SJSA1 (cell line): ENCODE data around the gene SFSWAP. TPM values are rescaled to one million over a fixed set of nuclear protein-coding genes. Genes with fewer than 3 reads are reported as not detected.
A peak's percentile ranks its signal among the peaks of the same experiment; 100 is the strongest.
"Not testable (repeated sequence)": the region's sequence is repeated elsewhere in the genome, so short reads cannot be mapped to it uniquely, and the experiment has no call there.

Experiments used
- DNase-seq, 2 experiments: peaks; one replicate each; pipeline ENCODE4 v3.0.0-alpha.2; 2015 to 2020; ENCODE audit warnings: low spot score in 2 of 2, low read depth in 1 of 2
- H3K27ac ChIP-seq: fragments of 250-450 bp; sonication (Bioruptor Pico); 2 replicates; pipeline ENCODE4 v1.5.1; 2020; ENCODE audit warnings: mild to moderate bottlenecking, moderate library complexity
- H3K27me3 ChIP-seq: fragments of 250-450 bp; sonication (Bioruptor Pico); replicated peaks from 2 replicates; pipeline ENCODE4 v1.5.1; 2020; ENCODE audit warnings: mild to moderate bottlenecking, moderate library complexity
- H3K36me3 ChIP-seq: fragments of 250-450 bp; sonication (Bioruptor Pico); 2 replicates; pipeline ENCODE4 v1.5.1; 2020; ENCODE audit warnings: mild to moderate bottlenecking
- H3K4me1 ChIP-seq: fragments of 250-450 bp; sonication (Bioruptor Pico); replicated peaks from 2 replicates; pipeline ENCODE4 v1.6.1; 2021; ENCODE audit warnings: mild to moderate bottlenecking
- H3K4me3 ChIP-seq: fragments of 250-450 bp; sonication (Bioruptor Pico); 2 replicates; pipeline ENCODE4 v1.5.1; 2020; ENCODE audit warnings: mild to moderate bottlenecking
- H3K9me3 ChIP-seq: fragments of 250-450 bp; sonication (Bioruptor Pico); replicated peaks from 2 replicates; pipeline ENCODE4 v1.5.1; 2020; ENCODE audit warnings: mild to moderate bottlenecking
- total RNA-seq: library from RNA; depleted of rRNA; stranded (reverse); fragments of >200 nt; shearing (Covaris generic); gene quantifications from 2 replicates; pipeline ENCODE4 v1.2.3, GENCODE V29; 2014

The SFSWAP gene
- total RNA-seq, 1 experiment from 2014 or later: 27.0 TPM

GRCh38 chr12:131738196-131738595 is 27.3 kb downstream of the SFSWAP start:
- Histone ChIP-seq H3K4me3 (no peak overlapping the region), H3K36me3 (peaks cover 72% of the 10 kb centered on the region), H3K9me3 (no peaks in the 10 kb centered on the region; the same call in 1 of the 2 replicates), H3K27me3 (no peaks in the 10 kb centered on the region), H3K27ac (no peak overlapping the region), H3K4me1 (peaks cover 8% of the 10 kb centered on the region)
- DNase-seq: no peak

DNA sequence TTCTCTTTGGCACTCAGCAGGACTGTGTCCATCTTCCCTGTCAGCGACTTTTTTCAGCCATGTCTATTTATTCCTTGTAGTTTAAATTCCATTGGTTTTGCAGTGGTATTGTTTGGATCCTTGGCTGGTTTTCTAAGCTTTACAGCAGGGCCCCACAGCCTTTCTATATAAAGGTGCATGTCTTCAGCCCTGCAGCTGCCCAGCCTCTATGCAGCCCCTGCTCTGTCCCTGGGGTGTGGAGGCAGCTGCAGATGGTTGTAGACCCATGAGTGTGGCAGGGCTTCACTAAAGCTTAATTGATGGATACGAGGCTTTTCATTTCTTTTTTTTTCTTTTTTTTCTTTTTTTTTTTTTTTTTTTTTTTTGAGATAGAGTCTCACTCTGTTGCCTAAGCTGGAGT is 29.7 kb downstream of the SFSWAP start:
- H3K4me1 ChIP-seq: peaks cover 8% of the 10 kb centered on the region
- H3K27ac ChIP-seq: no peak overlapping the region
- H3K27me3 ChIP-seq: no peaks in the 10 kb centered on the region
- DNase-seq: no peak
- peaks cover 16% of the 10 kb centered on the region for H3K9me3 ChIP-seq
- H3K4me3 ChIP-seq: no peak overlapping the region
- peaks cover 73% of the 10 kb centered on the region for H3K36me3 ChIP-seq

DNA sequence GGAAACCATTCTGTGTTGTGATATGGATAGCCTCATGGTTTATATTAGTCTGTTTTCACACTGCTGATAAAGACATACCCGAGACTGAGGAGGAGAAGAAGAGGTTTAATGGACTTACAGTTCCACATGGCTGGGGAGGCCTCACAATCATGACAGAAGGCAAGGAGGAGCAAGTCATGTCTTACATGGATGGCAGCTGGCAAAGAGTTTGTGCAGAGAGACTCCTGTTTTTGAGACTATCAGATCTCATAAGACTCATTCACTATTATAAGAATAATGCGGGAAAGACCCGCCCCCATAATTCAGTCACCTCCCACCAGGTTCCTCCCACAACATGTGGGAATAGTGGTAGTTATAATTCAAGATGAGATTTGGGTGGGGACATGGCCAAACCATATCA is 31.9 kb downstream of the SFSWAP start:
- not testable (repeated sequence) for H3K4me1 ChIP-seq, H3K4me3 ChIP-seq, H3K27me3 ChIP-seq, H3K27ac ChIP-seq, DNase-seq
- H3K36me3 ChIP-seq: peaks cover 84% of the 10 kb centered on the region
- peaks cover 16% of the 10 kb centered on the region for H3K9me3 ChIP-seq

GRCh38 chr12:131743410-131743809 is 32.5 kb downstream of the SFSWAP start:
- H3K27me3 ChIP-seq, H3K27ac ChIP-seq, H3K4me3 ChIP-seq, DNase-seq, H3K4me1 ChIP-seq: not testable (repeated sequence)
- peaks cover 16% of the 10 kb centered on the region for H3K9me3 ChIP-seq
- H3K36me3 ChIP-seq: peaks cover 81% of the 10 kb centered on the region

DNA sequence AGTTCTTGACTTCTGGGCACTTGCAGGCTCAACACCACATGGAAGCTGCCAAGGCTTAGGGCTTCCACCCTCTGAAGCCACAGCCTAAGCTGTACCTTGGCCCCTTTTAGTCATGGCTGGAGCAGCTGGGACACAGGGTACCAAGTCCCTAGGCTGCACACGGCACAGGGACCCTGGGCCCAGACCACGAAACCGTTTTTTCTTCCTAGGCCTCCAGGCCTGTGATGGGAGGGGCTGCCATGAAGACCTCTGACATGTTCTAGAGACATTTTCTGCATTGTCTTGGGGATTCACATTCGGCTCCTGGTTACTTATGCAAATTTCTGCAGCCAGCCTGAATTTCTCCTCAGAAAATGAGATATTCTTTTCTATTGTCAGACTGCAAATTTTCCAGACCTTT is 33.0 kb downstream of the SFSWAP start:
- peaks cover 84% of the 10 kb centered on the region for H3K36me3 ChIP-seq
- peaks cover 16% of the 10 kb centered on the region for H3K9me3 ChIP-seq
- not testable (repeated sequence) for H3K27me3 ChIP-seq, H3K4me1 ChIP-seq, H3K27ac ChIP-seq, DNase-seq, H3K4me3 ChIP-seq

- not testable (repeated sequence) for H3K4me3 ChIP-seq, H3K27me3 ChIP-seq, H3K4me1 ChIP-seq, DNase-seq, H3K27ac ChIP-seq
- Histone ChIP-seq H3K9me3 (peaks cover 16% of the 10 kb centered on the region), H3K36me3 (peaks cover 86% of the 10 kb centered on the region)
Measured at GRCh38 chr12:131744675-131745074, 33.8 kb downstream of the SFSWAP start.

GRCh38 chr12:131745706-131746105 is 34.8 kb downstream of the SFSWAP start:
- no peak overlapping the region for H3K4me3 ChIP-seq

DNA sequence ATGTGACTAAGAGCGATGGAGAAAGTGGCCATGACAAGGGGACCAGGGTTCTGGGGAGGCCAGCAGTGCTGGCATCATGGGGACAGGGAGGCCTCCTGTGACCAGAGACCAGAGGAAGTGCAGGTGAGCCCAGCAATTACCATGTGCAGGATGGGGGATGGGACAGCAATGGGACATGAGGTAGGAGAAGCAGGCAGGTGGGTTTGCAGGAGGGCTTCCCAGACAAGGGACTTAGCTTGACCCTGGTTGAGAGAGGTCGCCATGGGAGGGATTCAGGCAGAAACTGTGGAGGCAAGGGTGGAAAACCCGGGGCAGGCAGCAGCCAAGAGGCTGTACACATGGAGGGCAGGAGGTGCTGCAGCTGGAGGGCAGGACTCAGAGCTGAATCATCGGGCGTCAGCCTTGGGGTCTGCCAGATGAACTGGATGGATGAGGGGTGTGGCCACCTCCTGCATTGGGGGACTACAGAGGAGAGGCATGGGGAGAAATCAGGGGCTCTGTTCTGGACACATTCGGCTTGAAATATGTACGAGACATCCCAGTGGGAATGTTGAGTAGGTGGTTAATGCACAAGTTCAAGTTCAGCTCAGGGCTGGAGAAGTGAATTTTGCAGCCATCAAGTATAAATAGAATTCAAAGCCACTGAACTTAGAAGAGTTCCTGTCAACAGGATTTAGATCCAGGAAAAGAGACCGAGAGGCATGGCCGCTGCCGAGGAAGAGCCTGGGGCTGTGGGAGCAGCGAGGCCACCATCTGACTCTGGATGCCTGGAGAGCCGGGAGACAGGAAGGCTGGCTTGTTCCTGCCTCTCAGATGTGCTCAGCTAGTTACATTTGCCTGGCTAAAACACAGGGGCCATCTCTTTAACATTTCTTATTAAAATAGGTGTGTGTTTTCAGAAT is 36.6 kb downstream of the SFSWAP start:
- Histone ChIP-seq H3K4me1 (no peaks in the 10 kb centered on the region), H3K36me3 (peaks cover 85% of the 10 kb centered on the region), H3K27me3 (no peaks in the 10 kb centered on the region), H3K27ac (no peak overlapping the region), H3K4me3 (no peak overlapping the region), H3K9me3 (peaks cover 16% of the 10 kb centered on the region)
- peak in 1 of 2 experiments; percentile 36 for DNase-seq

More at GRCh38 chr12:131745706-131746105, 34.8 kb downstream of the SFSWAP start:
- Histone ChIP-seq H3K27me3 (no peaks in the 10 kb centered on the region), H3K36me3 (peaks cover 84% of the 10 kb centered on the region), H3K4me1 (no peaks in the 10 kb centered on the region), H3K27ac (no peak overlapping the region), H3K9me3 (peaks cover 16% of the 10 kb centered on the region)
- no peak for DNase-seq

DNA sequence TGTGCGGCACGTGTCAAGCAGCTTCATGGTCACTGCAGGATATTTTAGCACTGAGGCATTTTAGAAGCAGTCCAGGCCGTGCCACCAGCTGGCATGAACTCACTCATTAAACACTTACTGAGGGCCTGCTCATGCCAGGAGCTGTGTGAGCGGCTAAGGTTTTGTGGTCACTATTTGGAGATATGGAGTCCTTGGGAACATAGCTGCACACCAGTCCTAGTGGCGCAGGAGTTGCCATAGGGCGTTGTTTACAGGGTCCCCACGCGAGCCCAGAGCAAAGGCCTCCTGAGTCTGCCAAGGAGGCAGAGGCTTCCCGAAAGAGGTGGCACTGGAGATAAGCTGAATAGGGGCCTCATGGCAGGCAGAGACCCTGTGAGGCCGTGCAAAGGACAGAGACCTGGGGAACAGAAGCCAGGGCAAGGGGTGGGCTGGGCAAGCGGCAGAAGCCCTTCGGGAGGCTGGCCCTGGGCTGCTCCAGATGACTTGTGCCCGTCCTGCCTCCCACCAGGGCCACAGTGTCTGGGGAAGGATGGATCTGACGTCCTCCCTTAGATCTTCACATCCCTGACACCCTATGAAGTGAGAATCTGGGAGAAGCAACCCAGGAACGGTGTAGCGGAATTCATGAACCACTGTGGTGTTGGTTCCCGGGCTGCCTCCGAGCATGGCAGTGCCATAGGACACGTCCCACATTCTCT is 38.9 kb downstream of the SFSWAP start:
- no peak for DNase-seq
- Histone ChIP-seq H3K9me3 (peaks cover 1% of the 10 kb centered on the region), H3K27ac (no peak overlapping the region), H3K4me1 (no peaks in the 10 kb centered on the region), H3K27me3 (no peaks in the 10 kb centered on the region), H3K4me3 (no peak overlapping the region), H3K36me3 (peaks cover 81% of the 10 kb centered on the region)

GRCh38 chr12:131751335-131751734 is 40.4 kb downstream of the SFSWAP start:
- no peak for DNase-seq
- H3K27ac ChIP-seq: no peak overlapping the region
- no peak overlapping the region for H3K4me3 ChIP-seq
- no peaks in the 10 kb centered on the region for H3K27me3 ChIP-seq
- no peaks in the 10 kb centered on the region for H3K9me3 ChIP-seq
- H3K4me1 ChIP-seq: no peaks in the 10 kb centered on the region
- peaks cover 83% of the 10 kb centered on the region for H3K36me3 ChIP-seq

GRCh38 chr12:131752451-131752850 is 41.6 kb downstream of the SFSWAP start:
- no peaks in the 10 kb centered on the region for H3K9me3 ChIP-seq
- no peak overlapping the region for H3K4me3 ChIP-seq
- H3K4me1 ChIP-seq: no peaks in the 10 kb centered on the region
- no peak for DNase-seq
- H3K36me3 ChIP-seq: peaks cover 87% of the 10 kb centered on the region
- H3K27ac ChIP-seq: no peak overlapping the region
- no peaks in the 10 kb centered on the region for H3K27me3 ChIP-seq

GRCh38 chr12:131753005-131753404 is 42.1 kb downstream of the SFSWAP start:
- peaks cover 88% of the 10 kb centered on the region for H3K36me3 ChIP-seq
- no peaks in the 10 kb centered on the region for H3K27me3 ChIP-seq
- H3K9me3 ChIP-seq: no peaks in the 10 kb centered on the region
- no peak overlapping the region for H3K4me3 ChIP-seq
- H3K4me1 ChIP-seq: no peaks in the 10 kb centered on the region
- no peak for DNase-seq
- H3K27ac ChIP-seq: no peak overlapping the region

- Histone ChIP-seq H3K4me3 (no peak overlapping the region), H3K27ac (no peak overlapping the region), H3K36me3 (peaks cover 90% of the 10 kb centered on the region)
Measured at GRCh38 chr12:131753757-131754156, 42.9 kb downstream of the SFSWAP start.

DNA sequence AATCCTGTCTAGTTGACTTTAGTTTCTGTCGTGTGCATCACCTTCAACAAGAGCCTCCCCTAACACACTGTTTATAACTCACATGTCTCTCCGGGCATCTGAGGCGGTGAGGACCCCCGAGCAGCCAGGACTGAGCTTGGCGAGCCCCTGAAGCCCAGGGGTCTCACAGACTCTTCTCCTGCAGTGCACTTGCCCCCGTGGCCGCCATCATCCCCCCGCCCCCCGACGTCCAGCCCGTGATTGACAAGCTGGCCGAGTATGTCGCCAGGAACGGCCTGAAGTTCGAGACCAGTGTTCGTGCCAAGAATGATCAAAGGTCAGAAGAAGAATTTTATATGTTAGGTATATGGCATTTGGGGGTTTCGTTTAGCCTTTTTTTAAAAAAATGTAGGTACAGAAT is 43.3 kb downstream of the SFSWAP start:
- no peaks in the 10 kb centered on the region for H3K27me3 ChIP-seq
- H3K36me3 ChIP-seq: peaks cover 90% of the 10 kb centered on the region
- DNase-seq: no peak
- H3K27ac ChIP-seq: no peak overlapping the region
- H3K9me3 ChIP-seq: no peaks in the 10 kb centered on the region
- H3K4me1 ChIP-seq: no peaks in the 10 kb centered on the region
- H3K4me3 ChIP-seq: no peak overlapping the region

More at GRCh38 chr12:131753757-131754156, 42.9 kb downstream of the SFSWAP start:
- no peak for DNase-seq
- H3K27me3 ChIP-seq: no peaks in the 10 kb centered on the region
- no peaks in the 10 kb centered on the region for H3K4me1 ChIP-seq
- no peaks in the 10 kb centered on the region for H3K9me3 ChIP-seq
